Measurements from ENCODE around the gene NR3C2. TPM values are rescaled to one million over a fixed set of nuclear protein-coding genes. Genes with fewer than 3 reads are reported as not detected.

The NR3C2 gene
- total and polyA plus RNA-seq, 2 of the 4 experiments (the other 2 are of a cell fraction), result 1.1 to 2.3 TPM

GRCh38 chr4:148077581-148077980, 364.6 kb downstream of the NR3C2 start:
- TF ChIP-seq RAD21 (IDR thresholded peaks at IDR 0.05; ENCODE audit: low read length), result no peak
- TF ChIP-seq POLR2A (IDR thresholded peaks at IDR 0.05; ENCODE audit: low read depth, low read length), result no peak
- TF ChIP-seq RFX5 (IDR thresholded peaks at IDR 0.05; ENCODE audit: low read depth, low read length), result no peak
- no peak for TF ChIP-seq MAZ (IDR thresholded peaks at IDR 0.05; ENCODE audit: borderline replicate concordance, low read depth, low read length)
- no peak for TF ChIP-seq CHD1 (IDR thresholded peaks at IDR 0.05; ENCODE audit: low read depth, low read length)
- TF ChIP-seq, protein P1, sequence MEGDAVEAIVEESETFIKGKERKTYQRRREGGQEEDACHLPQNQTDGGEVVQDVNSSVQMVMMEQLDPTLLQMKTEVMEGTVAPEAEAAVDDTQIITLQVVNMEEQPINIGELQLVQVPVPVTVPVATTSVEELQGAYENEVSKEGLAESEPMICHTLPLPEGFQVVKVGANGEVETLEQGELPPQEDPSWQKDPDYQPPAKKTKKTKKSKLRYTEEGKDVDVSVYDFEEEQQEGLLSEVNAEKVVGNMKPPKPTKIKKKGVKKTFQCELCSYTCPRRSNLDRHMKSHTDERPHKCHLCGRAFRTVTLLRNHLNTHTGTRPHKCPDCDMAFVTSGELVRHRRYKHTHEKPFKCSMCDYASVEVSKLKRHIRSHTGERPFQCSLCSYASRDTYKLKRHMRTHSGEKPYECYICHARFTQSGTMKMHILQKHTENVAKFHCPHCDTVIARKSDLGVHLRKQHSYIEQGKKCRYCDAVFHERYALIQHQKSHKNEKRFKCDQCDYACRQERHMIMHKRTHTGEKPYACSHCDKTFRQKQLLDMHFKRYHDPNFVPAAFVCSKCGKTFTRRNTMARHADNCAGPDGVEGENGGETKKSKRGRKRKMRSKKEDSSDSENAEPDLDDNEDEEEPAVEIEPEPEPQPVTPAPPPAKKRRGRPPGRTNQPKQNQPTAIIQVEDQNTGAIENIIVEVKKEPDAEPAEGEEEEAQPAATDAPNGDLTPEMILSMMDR (conservative IDR thresholded peaks at IDR 0.05; ENCODE audit: low read depth, low read length), result no peak
- no peak for TF ChIP-seq MAFK (IDR thresholded peaks at IDR 0.05; ENCODE audit: low read depth, low read length)
- TF ChIP-seq USF2 (IDR thresholded peaks at IDR 0.05; ENCODE audit: low read depth, low read length), result no peak
- no peak for TF ChIP-seq SMC3 (IDR thresholded peaks at IDR 0.05; ENCODE audit: low read depth, low read length)
- TF ChIP-seq CEBPB (IDR thresholded peaks at IDR 0.05; ENCODE audit: low read depth, low read length), result no peak
- TF ChIP-seq FOS (IDR thresholded peaks at IDR 0.05; ENCODE audit: low read depth, low read length), result no peak
- TF ChIP-seq, protein P2, sequence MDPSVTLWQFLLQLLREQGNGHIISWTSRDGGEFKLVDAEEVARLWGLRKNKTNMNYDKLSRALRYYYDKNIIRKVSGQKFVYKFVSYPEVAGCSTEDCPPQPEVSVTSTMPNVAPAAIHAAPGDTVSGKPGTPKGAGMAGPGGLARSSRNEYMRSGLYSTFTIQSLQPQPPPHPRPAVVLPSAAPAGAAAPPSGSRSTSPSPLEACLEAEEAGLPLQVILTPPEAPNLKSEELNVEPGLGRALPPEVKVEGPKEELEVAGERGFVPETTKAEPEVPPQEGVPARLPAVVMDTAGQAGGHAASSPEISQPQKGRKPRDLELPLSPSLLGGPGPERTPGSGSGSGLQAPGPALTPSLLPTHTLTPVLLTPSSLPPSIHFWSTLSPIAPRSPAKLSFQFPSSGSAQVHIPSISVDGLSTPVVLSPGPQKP (IDR thresholded peaks at IDR 0.05; ENCODE audit: borderline replicate concordance, low read depth, low read length), result no peak
- TF ChIP-seq BHLHE40 (IDR thresholded peaks at IDR 0.05; ENCODE audit: low read depth, low read length), result no peak
- no peak for TF ChIP-seq RCOR1 (IDR thresholded peaks at IDR 0.05; ENCODE audit: insufficient replicate concordance, low read length)
- no peak for TF ChIP-seq NFE2L2 (IDR thresholded peaks at IDR 0.05; ENCODE audit: low read depth, low read length)
- TF ChIP-seq MXI1 (IDR thresholded peaks at IDR 0.05; ENCODE audit: borderline replicate concordance, low read depth, low read length), result no peak
- H2BK5ac ChIP-seq (ENCODE audit: low read depth, low read length, poor library complexity, severe bottlenecking), result no peak overlapping the region
- CTCF ChIA-PET, result no interaction called here
- no peak for DNase-seq
- peaks cover 51% of the 10 kb centered on the region for H3K36me3 ChIP-seq (ENCODE audit: control insufficient read depth, insufficient read depth, low read length)
- H3K4me3 ChIP-seq (ENCODE audit: insufficient read depth, low read depth, low read length), result no peak overlapping the region
- no peak overlapping the region for H3K14ac ChIP-seq (replicated peaks; ENCODE audit: low read depth, low read length)
- POLR2A ChIA-PET (ENCODE audit: unreplicated experiment), result no interaction called here
- no peaks in the 10 kb centered on the region for H4K20me1 ChIP-seq (ENCODE audit: insufficient read depth, low read length)
- H2AK9ac ChIP-seq (replicated peaks; ENCODE audit: low read depth, low read length, poor library complexity), result no peak overlapping the region
- no peak overlapping the region for H3K4me2 ChIP-seq (ENCODE audit: low read depth, low read length)
- no peak overlapping the region for H2BK15ac ChIP-seq (ENCODE audit: low read depth, low read length)
- H3K23ac ChIP-seq (ENCODE audit: low read depth, low read length), result no peak overlapping the region
- no peak overlapping the region for H3K9ac ChIP-seq (ENCODE audit: low read depth, low read length)
- peaks cover 16% of the 10 kb centered on the region for H3K9me3 ChIP-seq (ENCODE audit: control insufficient read depth, insufficient read depth, low read length)
- no CpG with 5 or more reads among the region's 1 CpG for WGBS, 2 experiments (ENCODE audit: extremely low coverage in 2 of 2, insufficient read length in 1 of 2)
- in situ Hi-C loops (cut with MboI; ENCODE audit: low sequenced_read_pairs) (no loop called here), intact Hi-C loops (cut with micrococcal nuclease) (no loop called here), dilution Hi-C loops (cut with HindIII; ENCODE audit: low sequenced_read_pairs, unreplicated experiment) (no loop called here)
- no peak overlapping the region for H3K56ac ChIP-seq (ENCODE audit: extremely low read depth, insufficient read depth, low read length)
- no peak overlapping the region for H3K18ac ChIP-seq (ENCODE audit: low read depth, low read length)
- no peak overlapping the region for H4K8ac ChIP-seq (ENCODE audit: low read depth in 2 of 2, low read length in 2 of 2)
- H3K79me1 ChIP-seq (ENCODE audit: low read depth in 1 of 2, low read length in 2 of 2), result no peaks in the 10 kb centered on the region; a peak in 1 of 4 replicates
- H2AFZ ChIP-seq (replicated peaks; ENCODE audit: low read length, poor library complexity), result no peak overlapping the region
- no peak overlapping the region for H2AK5ac ChIP-seq (ENCODE audit: low read depth, low read length)
- BruUV-seq (replicated peaks), result no TSS peak
- no peak for ATAC-seq (ENCODE audit: low read depth)
- no peak overlapping the region for H4K91ac ChIP-seq (ENCODE audit: insufficient read depth, low read depth, low read length)
- H2BK20ac ChIP-seq (ENCODE audit: low read depth, low read length), result no peak overlapping the region
- H3K4me1 ChIP-seq (ENCODE audit: control insufficient read depth, insufficient read depth, low read length), result peaks cover 2% of the 10 kb centered on the region; the same call in 1 of the 2 replicates
- H3K4ac ChIP-seq (ENCODE audit: low read depth, low read length), result no peak overlapping the region
- H3K9me1 ChIP-seq (ENCODE audit: insufficient read depth, low read length), result no peaks in the 10 kb centered on the region
- H3K27me3 ChIP-seq (ENCODE audit: control insufficient read depth, insufficient read depth, low read length), result no peaks in the 10 kb centered on the region
- no peak overlapping the region for H4K5ac ChIP-seq (ENCODE audit: low read depth, low read length)
- no peak overlapping the region for H2BK120ac ChIP-seq (ENCODE audit: low read depth, low read length)
- no peak overlapping the region for H3K27ac ChIP-seq (ENCODE audit: insufficient read depth, low read length)

Measured in IMR-90 (cell line).